ENCODE data around the gene LEFTY1.

The LEFTY1 gene

DNA sequence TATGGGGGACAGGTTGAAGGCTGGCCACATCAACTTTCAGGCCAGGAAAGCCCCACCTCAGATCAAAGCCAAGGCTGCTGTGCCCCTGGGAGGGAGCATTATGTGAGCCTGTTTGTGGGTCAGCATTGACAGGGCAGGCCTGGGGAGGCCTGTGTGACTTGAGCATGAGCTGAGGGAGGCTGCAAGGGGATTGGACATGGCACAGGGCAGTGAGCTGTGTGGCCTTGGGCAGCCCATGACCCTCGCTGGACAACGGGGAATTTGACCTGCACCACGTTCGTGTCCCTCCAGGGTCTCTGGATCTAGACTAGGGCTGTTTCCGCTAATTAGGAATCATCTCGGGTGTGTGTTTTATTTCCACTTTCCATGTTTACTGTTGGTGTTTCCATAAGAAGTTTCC lies 17.5 kb upstream of the LEFTY1 start:
- FAIRE-seq (no peak), DNase-seq (ENCODE audit: insufficient read length, low spot score) (no peak)
- TF ChIP-seq, protein P1, sequence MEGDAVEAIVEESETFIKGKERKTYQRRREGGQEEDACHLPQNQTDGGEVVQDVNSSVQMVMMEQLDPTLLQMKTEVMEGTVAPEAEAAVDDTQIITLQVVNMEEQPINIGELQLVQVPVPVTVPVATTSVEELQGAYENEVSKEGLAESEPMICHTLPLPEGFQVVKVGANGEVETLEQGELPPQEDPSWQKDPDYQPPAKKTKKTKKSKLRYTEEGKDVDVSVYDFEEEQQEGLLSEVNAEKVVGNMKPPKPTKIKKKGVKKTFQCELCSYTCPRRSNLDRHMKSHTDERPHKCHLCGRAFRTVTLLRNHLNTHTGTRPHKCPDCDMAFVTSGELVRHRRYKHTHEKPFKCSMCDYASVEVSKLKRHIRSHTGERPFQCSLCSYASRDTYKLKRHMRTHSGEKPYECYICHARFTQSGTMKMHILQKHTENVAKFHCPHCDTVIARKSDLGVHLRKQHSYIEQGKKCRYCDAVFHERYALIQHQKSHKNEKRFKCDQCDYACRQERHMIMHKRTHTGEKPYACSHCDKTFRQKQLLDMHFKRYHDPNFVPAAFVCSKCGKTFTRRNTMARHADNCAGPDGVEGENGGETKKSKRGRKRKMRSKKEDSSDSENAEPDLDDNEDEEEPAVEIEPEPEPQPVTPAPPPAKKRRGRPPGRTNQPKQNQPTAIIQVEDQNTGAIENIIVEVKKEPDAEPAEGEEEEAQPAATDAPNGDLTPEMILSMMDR (IDR thresholded peaks at IDR 0.05; ENCODE audit: insufficient read depth, missing control alignments) = no peak

DNA sequence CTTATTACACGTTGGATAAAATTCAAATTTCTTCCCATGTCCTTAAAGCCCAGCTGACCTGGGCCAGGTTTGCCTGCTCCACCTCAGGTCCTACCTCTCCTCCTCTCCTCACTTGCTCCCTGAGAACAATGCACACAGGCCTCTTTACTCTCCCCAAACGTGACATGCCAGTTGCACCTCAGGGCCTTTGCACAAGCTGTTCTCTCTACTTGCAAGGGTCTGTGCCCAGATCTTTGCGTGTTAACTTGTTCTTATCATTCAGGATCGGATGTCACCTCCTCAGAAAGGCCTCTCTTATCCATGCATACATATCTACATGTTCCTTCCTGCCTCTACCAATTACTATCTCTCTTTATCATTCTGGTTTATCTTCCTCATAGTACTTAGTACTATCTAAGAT lies 14.7 kb upstream of the LEFTY1 start:
- TF ChIP-seq, protein P1 (IDR thresholded peaks at IDR 0.05; ENCODE audit: insufficient read depth, missing control alignments) = no peak
- DNase-seq (ENCODE audit: insufficient read length, low spot score) (no peak), FAIRE-seq (no peak)

- TF ChIP-seq, protein P1 (IDR thresholded peaks at IDR 0.05; ENCODE audit: insufficient read depth, missing control alignments) = no peak
- FAIRE-seq (no peak), DNase-seq (ENCODE audit: insufficient read length, low spot score) (no peak)
Measured at GRCh38 chr1:225899044-225899925, 10.3 kb upstream of the LEFTY1 start.

DNA sequence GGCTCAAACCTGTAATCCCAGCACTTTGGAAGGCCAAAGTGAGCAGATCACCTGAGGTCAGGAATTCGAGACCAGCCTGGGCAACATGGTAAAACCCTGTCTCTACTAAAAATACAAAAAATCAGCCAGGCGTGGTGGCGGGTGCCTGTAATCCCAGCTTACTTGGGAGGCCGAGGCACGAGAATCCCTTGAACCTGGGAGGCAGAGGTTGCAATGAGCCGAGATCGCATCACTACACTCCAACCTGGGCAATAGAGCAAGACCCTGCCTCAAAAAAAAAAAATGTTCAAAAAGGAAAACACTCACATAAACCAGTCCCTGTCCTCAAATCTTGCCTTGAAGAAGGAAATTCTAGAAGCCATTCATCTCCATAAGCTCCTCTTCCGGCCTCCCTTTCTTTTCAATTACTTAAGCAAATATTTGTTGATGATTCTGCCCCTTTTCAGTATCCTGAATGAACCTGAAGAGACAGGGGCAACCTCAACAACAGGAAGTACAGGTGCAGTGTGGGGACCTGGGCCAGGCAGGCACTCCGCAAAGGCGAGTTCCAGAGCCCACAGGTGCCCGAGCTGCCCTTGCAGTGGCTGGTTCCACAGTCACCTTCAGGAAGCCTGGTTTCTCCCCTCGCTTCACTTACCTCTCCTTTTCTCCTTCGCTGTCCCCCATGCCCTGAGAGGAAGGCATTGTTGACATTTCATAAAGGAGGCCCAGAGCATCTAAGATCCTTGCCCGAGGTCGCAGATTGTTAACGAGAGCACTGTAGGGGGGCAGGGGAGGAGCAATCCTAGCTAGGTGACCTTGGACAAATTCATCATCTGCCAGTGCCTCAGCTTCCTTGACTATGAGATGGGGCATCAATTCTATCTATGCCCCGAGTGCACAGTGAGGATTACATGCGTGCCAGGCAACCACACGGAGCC lies 8.9 kb upstream of the LEFTY1 start:
- DNase-seq (ENCODE audit: insufficient read length, low spot score) = no peak
- FAIRE-seq = no peak
- TF ChIP-seq, protein P1 (IDR thresholded peaks at IDR 0.05; ENCODE audit: insufficient read depth, missing control alignments) = no peak

DNA sequence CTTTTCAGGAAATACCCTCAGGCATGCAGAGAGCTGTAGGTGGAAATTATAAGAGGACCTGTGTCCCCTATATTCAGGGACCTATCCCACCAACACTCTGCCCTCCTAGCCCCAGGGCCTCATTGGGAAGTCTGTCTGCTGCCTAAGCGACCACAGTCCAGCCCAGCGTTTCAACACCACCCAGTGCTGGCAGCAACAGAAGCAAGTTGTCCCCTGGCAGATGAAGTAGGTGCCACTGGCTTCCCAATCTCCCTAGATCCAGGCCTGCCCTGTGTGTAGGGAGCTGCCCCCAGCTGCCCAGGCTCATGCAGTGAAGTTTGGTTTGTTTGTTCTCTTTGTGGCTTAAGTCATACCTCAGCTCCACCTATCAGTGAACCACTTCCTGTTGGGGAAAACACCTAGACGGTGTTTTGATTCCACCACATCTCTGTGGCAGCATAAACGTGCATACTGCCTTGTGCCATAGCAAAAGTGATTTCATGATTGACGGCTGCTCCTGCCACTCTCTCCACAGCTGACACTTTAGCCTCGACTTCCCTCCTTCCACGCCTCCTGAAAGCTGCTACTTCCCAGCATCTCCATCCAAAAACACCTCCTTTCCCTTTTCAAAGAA lies 8.1 kb upstream of the LEFTY1 start:
- TF ChIP-seq, protein P1 (IDR thresholded peaks at IDR 0.05; ENCODE audit: insufficient read depth, missing control alignments) = no peak
- FAIRE-seq (no peak), DNase-seq (ENCODE audit: insufficient read length, low spot score) (no peak)

DNA sequence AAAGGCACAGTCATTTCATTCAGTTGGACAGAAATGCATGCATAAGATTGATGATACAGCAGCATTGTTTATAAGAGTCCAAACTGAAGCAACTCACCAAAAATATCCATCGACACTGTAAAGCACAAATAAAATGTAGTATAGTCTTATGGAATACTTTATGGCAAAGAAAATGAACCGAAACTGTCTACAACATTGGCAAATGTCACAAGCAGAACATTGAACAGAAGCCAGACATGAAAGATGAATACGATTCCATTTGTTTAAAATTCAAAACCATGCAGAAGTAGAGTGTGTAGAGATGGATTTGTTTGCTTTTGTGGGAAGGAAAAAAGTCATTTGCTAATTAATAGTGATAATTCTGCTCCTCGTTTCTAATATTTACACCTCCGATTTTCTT lies 7.5 kb upstream of the LEFTY1 start:
- TF ChIP-seq, protein P1 (IDR thresholded peaks at IDR 0.05; ENCODE audit: insufficient read depth, missing control alignments) = no peak
- FAIRE-seq (no peak), DNase-seq (ENCODE audit: insufficient read length, low spot score) (no peak)
